ENCODE measurements around the gene CDK16.
"Not testable (repeated sequence)": the region's sequence is repeated elsewhere in the genome, so short reads cannot be mapped to it uniquely, and the experiment has no call there.

Gene CDK16

DNA sequence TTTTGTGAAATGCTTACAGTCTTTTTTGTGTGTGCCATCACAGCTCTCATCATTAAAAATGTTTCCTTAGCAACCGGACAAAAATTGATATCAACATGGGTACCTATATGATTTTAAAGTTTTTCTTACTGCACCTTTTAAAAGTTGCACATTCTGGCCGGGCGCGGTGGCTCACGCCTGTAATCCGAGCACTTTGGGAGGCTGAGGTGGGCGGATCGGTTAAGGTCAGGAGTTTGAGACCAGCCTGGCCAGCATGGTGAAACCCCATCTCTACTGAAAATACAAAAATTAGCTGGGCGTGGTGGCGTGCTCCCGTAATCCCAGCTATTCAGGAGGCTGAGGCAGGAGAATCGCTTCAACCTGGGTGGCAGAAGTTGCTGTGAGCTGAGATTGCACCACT is 39.1 kb downstream of the CDK16 start:
- not testable (repeated sequence) for DNase-seq

DNA sequence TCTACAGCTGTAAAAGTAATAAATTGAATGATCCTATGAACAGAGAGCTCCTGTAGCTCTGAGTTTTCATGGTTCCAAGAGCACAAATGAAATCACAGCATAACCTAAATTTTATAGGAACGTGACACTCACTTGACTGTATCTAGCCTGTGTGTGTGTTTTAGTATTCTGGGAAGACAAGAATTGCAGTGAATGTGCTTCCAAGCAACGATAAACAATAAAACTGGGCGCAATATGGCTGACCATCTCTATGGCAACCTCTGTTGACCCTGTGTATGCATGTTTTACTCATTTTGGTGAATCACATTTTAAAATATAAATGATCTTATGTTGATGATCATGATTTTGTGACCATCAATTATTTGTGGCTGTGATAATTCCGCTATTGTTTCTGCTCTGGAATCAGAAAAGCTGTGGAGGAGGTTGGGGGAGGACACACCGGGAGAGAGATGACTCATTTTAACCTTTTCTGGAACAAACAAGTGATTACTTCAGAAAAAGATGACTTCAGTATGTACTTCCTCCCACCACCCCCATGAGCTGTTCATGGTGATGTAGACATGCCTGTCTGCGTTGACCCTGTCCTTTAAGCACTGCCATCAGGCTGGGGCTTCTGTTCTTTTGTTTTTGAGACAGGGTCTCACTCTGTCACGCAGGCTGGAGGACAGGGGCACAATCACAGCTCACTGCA is 46.1 kb downstream of the CDK16 start:
- no peak for DNase-seq

DNA sequence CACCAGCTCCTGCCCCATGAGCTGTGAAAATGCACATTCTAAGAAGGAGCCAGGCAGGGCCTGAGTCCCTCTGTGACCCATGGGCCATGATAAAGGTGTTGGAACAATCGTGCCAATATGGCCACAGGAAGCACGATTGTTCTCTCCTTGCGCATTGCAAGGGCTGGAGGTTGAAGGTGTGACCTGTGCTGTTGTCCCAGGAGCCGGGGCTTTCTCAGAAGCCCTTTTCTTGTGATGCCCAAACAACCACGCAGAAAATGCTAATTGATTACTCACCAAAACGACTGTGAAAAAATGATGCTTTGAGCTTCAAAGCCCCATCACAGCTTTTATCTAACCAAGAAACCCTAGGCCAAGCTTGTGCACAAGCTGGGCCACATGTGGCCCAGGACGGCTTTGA is 48.2 kb downstream of the CDK16 start:
- DNase-seq, result no peak

DNA sequence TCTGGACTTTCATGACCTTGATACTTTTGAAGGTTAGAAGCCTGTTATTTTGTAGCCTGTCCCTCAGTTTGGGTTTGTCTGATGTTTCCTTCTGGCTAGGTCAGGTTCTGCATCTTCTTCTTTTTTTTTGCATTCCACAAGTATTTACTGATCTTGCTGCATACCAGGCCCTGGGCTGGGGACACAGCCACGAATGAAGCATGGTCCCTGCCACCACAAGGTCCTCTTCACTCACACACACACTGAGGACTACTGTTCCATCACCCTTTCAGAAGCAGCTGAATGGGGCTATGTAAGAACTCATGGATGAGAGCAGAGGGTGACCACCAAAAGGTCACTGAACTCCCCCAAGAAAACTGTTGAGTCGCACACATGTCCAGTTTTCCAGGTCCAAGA is 53.5 kb downstream of the CDK16 start:
- DNase-seq, result no peak

DNA sequence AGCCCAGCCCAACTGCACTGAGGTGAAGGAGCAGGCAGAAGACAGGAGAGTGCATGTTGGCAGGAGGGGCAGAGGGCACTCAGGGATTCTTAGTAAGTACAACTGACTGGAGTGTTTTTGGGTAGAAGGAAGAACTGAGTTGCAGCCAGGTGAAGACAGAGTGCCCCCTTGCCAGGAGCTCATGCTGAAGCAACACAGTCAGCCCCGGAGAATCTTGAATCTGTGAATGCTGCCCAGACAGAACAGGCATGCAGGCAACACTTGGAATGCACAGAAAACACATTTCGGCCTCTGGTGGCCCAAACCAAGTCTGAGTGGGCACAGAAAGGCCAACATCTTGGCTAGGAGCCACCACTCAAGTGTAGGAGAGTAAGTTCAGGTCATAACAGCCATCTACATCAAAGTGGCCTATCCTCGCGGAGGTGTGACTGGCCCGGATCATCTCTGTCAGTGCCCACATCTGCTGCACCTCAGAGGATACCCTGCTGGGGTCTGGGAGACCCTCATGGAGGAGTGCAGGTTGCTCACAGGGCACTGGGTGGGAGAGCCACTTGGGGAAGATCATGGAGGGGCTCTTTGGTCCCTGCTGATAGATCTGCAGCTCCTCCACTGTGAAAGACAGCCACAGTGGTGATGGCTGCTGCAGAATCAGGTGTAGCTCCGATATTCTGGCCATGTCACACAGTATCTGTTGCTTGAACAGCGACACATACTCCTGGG is 54.7 kb downstream of the CDK16 start:
- DNase-seq, result no peak

DNA sequence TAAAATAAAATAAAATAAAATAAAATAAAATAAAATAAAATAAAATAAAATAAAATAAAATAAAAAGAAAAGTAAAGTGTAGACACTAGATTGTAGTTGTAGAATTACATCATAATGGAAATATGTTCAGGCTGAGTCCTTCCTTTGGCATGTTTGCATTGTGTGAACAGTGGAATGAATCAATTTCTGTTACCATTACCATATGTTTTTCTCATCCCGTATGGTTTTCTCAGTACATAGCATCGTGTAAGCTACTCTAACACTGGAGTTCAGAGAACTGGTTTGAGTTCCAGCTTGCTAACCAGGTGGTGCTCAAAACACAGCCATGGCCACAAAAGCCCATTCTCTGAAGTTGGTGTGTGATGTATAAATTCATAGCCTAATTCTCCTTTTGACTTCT is 60.2 kb downstream of the CDK16 start:
- no peak for DNase-seq
